KMS-11 (cell line): ENCODE measurements around the gene SLC9A9.
A peak's percentile ranks its signal among the peaks of the same experiment; 100 is the strongest.

Experiments
- H2AFZ ChIP-seq: fragments of 200-600 bp; sonication (generic); 2 replicates; pipeline ENCODE4 v1.6.1; 2016; ENCODE audit warnings: antibody characterized with exemption, mixed run types, low read depth
- H3K27ac ChIP-seq: fragments of 200-600 bp; sonication (generic); 2 replicates; pipeline ENCODE4 v1.6.1; 2016; ENCODE audit warnings: mild to moderate bottlenecking, mixed run types
- H3K27me3 ChIP-seq: fragments of 200-600 bp; sonication (generic); 2 replicates; pipeline ENCODE4 v1.6.1; 2017; ENCODE audit warnings: mild to moderate bottlenecking, low read depth, mixed run types, moderate library complexity; ENCODE audit not compliant: insufficient read depth
- H3K36me3 ChIP-seq: fragments of 200-600 bp; sonication (generic); 2 replicates; pipeline ENCODE4 v1.6.1; 2017; ENCODE audit warnings: mild to moderate bottlenecking, mixed run types; ENCODE audit not compliant: insufficient read depth
- H3K4me1 ChIP-seq: fragments of 200-600 bp; sonication (generic); 2 replicates; pipeline ENCODE4 v1.6.1; 2016; ENCODE audit warnings: mild to moderate bottlenecking, low read depth, mixed run types; ENCODE audit not compliant: poor library complexity, severe bottlenecking
- H3K4me2 ChIP-seq: fragments of 200-600 bp; sonication (generic); 2 replicates; pipeline ENCODE4 v1.7.0; 2016; ENCODE audit warnings: mild to moderate bottlenecking, mixed run types
- H3K4me3 ChIP-seq: fragments of 200-600 bp; sonication (generic); IDR thresholded peaks from 2 replicates; pipeline ENCODE4 v1.6.1; 2017; ENCODE audit warnings: low read depth, low read length, mixed read lengths; ENCODE audit not compliant: insufficient read depth
- H3K79me2 ChIP-seq: fragments of 200-600 bp; sonication (generic); 2 replicates; pipeline ENCODE4 v1.6.1; 2016; ENCODE audit warnings: low read depth, mixed run types; ENCODE audit not compliant: insufficient read depth
- H3K9ac ChIP-seq: fragments of 200-600 bp; sonication (generic); 2 replicates; pipeline ENCODE4 v1.6.1; 2016; ENCODE audit warnings: mild to moderate bottlenecking, mixed run types
- H4K20me1 ChIP-seq: fragments of 200-600 bp; sonication (generic); 2 replicates; pipeline ENCODE4 v1.6.1; 2016; ENCODE audit warnings: mild to moderate bottlenecking, mixed run types; ENCODE audit not compliant: insufficient read depth
- CTCF ChIP-seq: fragments of 200-600 bp; sonication (generic); conservative IDR thresholded peaks from 2 replicates; pipeline ENCODE4 v1.6.1; 2017; ENCODE audit warnings: low read depth, mild to moderate bottlenecking, antibody characterized with exemption, low read length, moderate library complexity, mixed read lengths

The SLC9A9 gene

GRCh38 chr3:143595456-143596077, 252.7 kb downstream of the SLC9A9 start:
- Histone ChIP-seq H3K9ac (no peak overlapping the region), H3K4me2 (no peak overlapping the region), H3K79me2 (no peaks in the 10 kb centered on the region), H3K36me3 (no peaks in the 10 kb centered on the region), H3K27me3 (no peaks in the 10 kb centered on the region), H3K4me1 (no peaks in the 10 kb centered on the region), H2AFZ (no peak overlapping the region), H4K20me1 (no peaks in the 10 kb centered on the region), H3K4me3 (no peak overlapping the region), H3K27ac (no peak overlapping the region)
- no peak for TF ChIP-seq CTCF

GRCh38 chr3:143594206-143594605, 254.1 kb downstream of the SLC9A9 start:
- TF ChIP-seq CTCF, result no peak
- Histone ChIP-seq H3K27me3 (no peaks in the 10 kb centered on the region), H4K20me1 (no peaks in the 10 kb centered on the region), H3K36me3 (no peaks in the 10 kb centered on the region), H3K27ac (no peak overlapping the region), H2AFZ (no peak overlapping the region), H3K4me3 (no peak overlapping the region), H3K4me2 (no peak overlapping the region), H3K4me1 (no peaks in the 10 kb centered on the region), H3K9ac (no peak overlapping the region), H3K79me2 (no peaks in the 10 kb centered on the region)

- TF ChIP-seq CTCF, result no peak
- Histone ChIP-seq H2AFZ (no peak overlapping the region), H3K27ac (no peak overlapping the region), H3K9ac (no peak overlapping the region), H3K27me3 (no peaks in the 10 kb centered on the region), H3K4me2 (no peak overlapping the region), H3K36me3 (no peaks in the 10 kb centered on the region), H3K79me2 (no peaks in the 10 kb centered on the region), H4K20me1 (no peaks in the 10 kb centered on the region), H3K4me3 (no peak overlapping the region), H3K4me1 (peaks cover 18% of the 10 kb centered on the region)
These were observed 257.6 kb downstream of the SLC9A9 start for GRCh38 chr3:143590660-143591059.

- Histone ChIP-seq H2AFZ (no peak overlapping the region), H3K4me1 (peaks cover 28% of the 10 kb centered on the region), H3K4me2 (peak overlapping the region; percentile 46), H3K4me3 (no peak overlapping the region), H3K79me2 (no peaks in the 10 kb centered on the region), H3K27me3 (no peaks in the 10 kb centered on the region), H3K9ac (no peak overlapping the region), H4K20me1 (no peaks in the 10 kb centered on the region), H3K27ac (no peak overlapping the region; the same call in 1 of the 2 replicates), H3K36me3 (no peaks in the 10 kb centered on the region)
- TF ChIP-seq CTCF, result no peak
These were observed 261.7 kb downstream of the SLC9A9 start for GRCh38 chr3:143586576-143586975.
